CD8-positive, alpha-beta memory T cell (primary cell): Measurements from ENCODE around the gene PTP4A2. TPM values are rescaled to one million over a fixed set of nuclear protein-coding genes. Genes with fewer than 3 reads are reported as not detected.

ENCODE experiments used
- CTCF ChIA-PET: fragments of 350-600 bp; sonication (Branson Sonifier 250); formaldehyde crosslinking; loops from one replicate; lab custom pipeline; 2021; ENCODE audit warnings: antibody characterized with exemption; lab: Charles Lee
- POLR2A ChIA-PET: fragments of 350-600 bp; sonication (Branson Sonifier 250); formaldehyde crosslinking; loops from one replicate; lab custom pipeline; 2021; ENCODE audit warnings: antibody characterized with exemption; lab: Charles Lee
- DNase-seq, 5 donors: peaks; one replicate each; pipeline versions ENCODE4 v3.0.0 to v3.0.0-alpha.2; 2020 to 2022; ENCODE audit warnings: mixed read lengths in 1 of 5
- H3K27ac ChIP-seq: one replicate; pipeline ENCODE4 v1.7.0; 2013; ENCODE audit warnings: low read depth, mild to moderate bottlenecking, low read length, moderate library complexity
- H3K27me3 ChIP-seq: 2 replicates; pipeline ENCODE4 v1.7.0; 2013; ENCODE audit warnings: low read length, mild to moderate bottlenecking; ENCODE audit not compliant: insufficient read depth, poor library complexity, severe bottlenecking
- H3K36me3 ChIP-seq: 2 replicates; pipeline ENCODE4 v1.7.0; 2013; ENCODE audit warnings: mild to moderate bottlenecking, low read length, moderate library complexity; ENCODE audit not compliant: insufficient read depth
- H3K4me1 ChIP-seq: 2 replicates; pipeline ENCODE4 v1.7.0; 2013; ENCODE audit warnings: mild to moderate bottlenecking, low read length, moderate library complexity; ENCODE audit not compliant: insufficient read depth
- H3K4me3 ChIP-seq: 2 replicates; pipeline ENCODE4 v1.7.0; 2013; ENCODE audit warnings: mild to moderate bottlenecking, low read length
- H3K9me3 ChIP-seq: 2 replicates; pipeline ENCODE4 v1.7.0; 2013; ENCODE audit warnings: mild to moderate bottlenecking, low read length
- H3K27ac Mint-ChIP-seq, 8 donors: one replicate each; pipeline ENCODE4 v1.8.0; 2020 to 2021; ENCODE audit warnings: mixed read lengths in 8 of 8, mild to moderate bottlenecking in 6 of 8, inconsistent platforms in 3 of 8, moderate library complexity in 3 of 8
- H3K27me3 Mint-ChIP-seq, 2 donors: one replicate each; pipeline ENCODE4 v1.8.0; 2020 to 2021; ENCODE audit warnings: mixed read lengths in 2 of 2, mild to moderate bottlenecking in 1 of 2, moderate library complexity in 1 of 2
- H3K36me3 Mint-ChIP-seq, 3 donors: one replicate each; pipeline ENCODE4 v1.8.0; 2020 to 2021; ENCODE audit warnings: mixed read lengths in 3 of 3, inconsistent platforms in 1 of 3, mild to moderate bottlenecking in 1 of 3
- H3K4me1 Mint-ChIP-seq, 3 donors: one replicate each; pipeline ENCODE4 v1.8.0; 2020 to 2021; ENCODE audit warnings: mixed read lengths in 3 of 3, inconsistent platforms in 1 of 3, mild to moderate bottlenecking in 1 of 3
- H3K4me3 Mint-ChIP-seq, 7 donors: one replicate each; pipeline ENCODE4 v1.8.0; 2020 to 2021; ENCODE audit warnings: mixed read lengths in 7 of 7, mild to moderate bottlenecking in 6 of 7, moderate library complexity in 4 of 7, inconsistent platforms in 2 of 7
- H3K9me3 Mint-ChIP-seq, 5 donors: one replicate each; pipeline ENCODE4 v1.8.0; 2020 to 2022; ENCODE audit warnings: mixed read lengths in 5 of 5, mild to moderate bottlenecking in 3 of 5, moderate library complexity in 2 of 5, inconsistent platforms in 1 of 5
- polyA plus RNA-seq: library from polyadenylated mRNA; unstranded; fragments of 300-500 nt; fragmentation: Illumina TruSeq; gene quantifications from one replicate; pipeline ENCODE4 v1.2.3, GENCODE V29; 2021
- total RNA-seq, 2 experiments: library from RNA; stranded (reverse); gene quantifications; one replicate each; pipeline ENCODE4 v1.2.3, GENCODE V29; 2021

Gene PTP4A2
- total and polyA plus RNA-seq, 3 experiments from 2014 or later: 339 to 598 (median 368) TPM

DNA sequence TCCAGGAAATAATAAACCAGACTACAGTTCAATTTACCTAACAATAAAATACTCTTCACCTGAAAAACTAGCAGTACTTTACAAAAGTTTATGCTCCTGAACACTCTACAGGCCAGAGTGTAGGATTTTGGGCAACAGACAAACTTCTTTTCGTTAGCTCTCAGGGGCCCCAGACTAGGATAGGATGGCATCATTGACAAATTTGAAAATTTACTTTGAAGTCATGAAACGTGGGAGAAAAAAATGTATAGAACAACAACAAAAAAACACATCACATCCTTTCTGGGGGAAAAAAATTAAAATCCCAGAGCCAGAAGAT is 1.2 kb downstream of the PTP4A2 start:
- H3K9me3 ChIP-seq: no peaks in the 10 kb centered on the region
- peaks cover 77% of the 10 kb centered on the region for H3K4me1 ChIP-seq
- H3K27me3 ChIP-seq: no peaks in the 10 kb centered on the region
- peak overlapping the region; percentile 86 to 100 (median 97) for H3K4me3 Mint-ChIP-seq
- peak overlapping the region; percentile 83 for H3K4me3 ChIP-seq
- H3K27me3 Mint-ChIP-seq: no peaks in the 10 kb centered on the region
- DNase-seq: no peak
- H3K9me3 Mint-ChIP-seq: no peaks in the 10 kb centered on the region
- H3K36me3 ChIP-seq: no peaks in the 10 kb centered on the region
- peaks cover 75 to 79% (median 76%) of the 10 kb centered on the region in 3 donors for H3K4me1 Mint-ChIP-seq
- ChIA-PET POLR2A (interaction anchor here (1.0 to 4.5 kb wide), 3 partner anchors 11 to 27 kb away, joined by 11 to 35 read pairs (median 11); no protein-coding TSS in a partner anchor), CTCF (interaction anchor here (1.2 to 5.2 kb wide), 2 partner anchors 14 to 16 kb away, joined by 3 to 21 read pairs; no protein-coding TSS in a partner anchor)
- peak overlapping the region; percentile 77 for H3K27ac ChIP-seq
- H3K27ac Mint-ChIP-seq: peak overlapping the region; percentile 81 to 99 (median 93)
- H3K36me3 Mint-ChIP-seq: peaks cover 4 to 29% (median 5%) of the 10 kb centered on the region in 3 donors

- H3K9me3 ChIP-seq: no peaks in the 10 kb centered on the region
- H3K4me3 Mint-ChIP-seq: peak overlapping the region; percentile 86 to 100 (median 97)
- H3K4me1 ChIP-seq: peaks cover 77% of the 10 kb centered on the region
- peak overlapping the region; percentile 83 for H3K4me3 ChIP-seq
- POLR2A ChIA-PET: interaction anchor here (2.3 to 4.4 kb wide), 2 partner anchors 8 to 14 kb away, joined by 13 to 22 read pairs; no protein-coding TSS in a partner anchor
- no peak for DNase-seq
- no peaks in the 10 kb centered on the region for H3K27me3 ChIP-seq
- peak overlapping the region; percentile 81 to 99 (median 93) for H3K27ac Mint-ChIP-seq
- no peaks in the 10 kb centered on the region for H3K36me3 ChIP-seq
- CTCF ChIA-PET: interaction anchor here (1.0 to 5.2 kb wide), 4 partner anchors 8 to 23 kb away, joined by 3 to 21 read pairs (median 12); no protein-coding TSS in a partner anchor
- no peaks in the 10 kb centered on the region for H3K27me3 Mint-ChIP-seq
- H3K9me3 Mint-ChIP-seq: no peaks in the 10 kb centered on the region
- H3K4me1 Mint-ChIP-seq: peaks cover 80 to 81% (median 81%) of the 10 kb centered on the region in 3 donors
- H3K27ac ChIP-seq: peak overlapping the region; percentile 77
- H3K36me3 Mint-ChIP-seq: peaks cover 4 to 32% (median 5%) of the 10 kb centered on the region in 3 donors
Observed at GRCh38 chr1:31936278-31936980, 1.7 kb downstream of the PTP4A2 start.

DNA sequence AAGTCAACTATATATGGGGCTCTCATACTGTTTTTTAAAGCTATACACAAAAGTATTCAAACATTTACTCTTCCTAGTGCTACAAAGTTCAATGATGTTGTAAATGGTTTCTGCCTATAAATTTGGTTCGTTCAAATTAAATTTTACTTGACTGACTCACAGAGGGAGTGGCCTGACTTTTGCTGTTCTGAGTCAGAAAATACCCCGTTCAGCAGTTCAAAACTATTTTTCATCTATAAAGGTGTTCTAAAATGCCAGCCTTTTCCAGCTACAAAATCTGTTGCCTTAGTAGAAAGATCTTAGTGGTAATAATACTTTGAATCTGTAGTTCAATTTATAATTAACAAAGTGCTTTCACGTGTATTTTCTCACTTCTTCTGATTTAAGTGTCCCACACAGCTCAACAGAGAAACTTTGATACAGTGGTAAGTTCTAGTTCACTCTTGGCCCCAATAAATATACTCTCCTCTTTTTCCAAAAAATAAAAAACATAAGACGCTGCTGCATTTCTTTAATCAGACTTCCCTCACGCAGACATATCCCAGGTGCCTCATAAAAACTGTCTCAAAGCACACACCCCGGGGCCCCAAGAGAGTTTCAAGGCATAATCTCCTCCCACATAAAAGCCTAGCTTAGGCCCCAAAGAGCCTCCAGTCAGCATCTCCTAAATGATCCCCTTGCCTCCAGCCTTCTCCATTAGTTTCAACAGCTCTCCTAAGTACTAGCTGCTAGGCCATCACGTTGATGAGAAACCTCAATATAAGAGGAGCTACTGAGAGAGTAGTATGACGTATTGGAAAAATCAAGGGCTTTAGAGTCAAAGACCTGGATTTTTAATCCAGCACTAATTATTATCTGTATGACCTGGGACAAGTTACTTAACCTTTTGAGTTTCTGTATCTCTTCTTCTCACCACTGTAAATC is 3.2 kb downstream of the PTP4A2 start:
- Histone ChIP-seq H3K4me3 (peak overlapping the region; percentile 83), H3K4me1 (peaks cover 80% of the 10 kb centered on the region), H3K27ac (peak overlapping the region; percentile 52), H3K36me3 (no peaks in the 10 kb centered on the region), H3K27me3 (no peaks in the 10 kb centered on the region), H3K9me3 (no peaks in the 10 kb centered on the region)
- H3K4me1 Mint-ChIP-seq: peaks cover 80 to 84% (median 81%) of the 10 kb centered on the region in 3 donors
- no peaks in the 10 kb centered on the region for H3K9me3 Mint-ChIP-seq
- no peaks in the 10 kb centered on the region for H3K27me3 Mint-ChIP-seq
- ChIA-PET CTCF (interaction anchor here (0.7 to 3.7 kb wide), 9 partner anchors 9 to 172 kb away, joined by 3 to 22 read pairs (median 5); no protein-coding TSS in a partner anchor), POLR2A (interaction anchor here (0.6 to 4.4 kb wide), 11 partner anchors 9 to 173 kb away, joined by 3 to 22 read pairs (median 5); partner anchors contain the start of gene KPNA6)
- peaks cover 4 to 32% (median 7%) of the 10 kb centered on the region in 3 donors for H3K36me3 Mint-ChIP-seq
- H3K27ac Mint-ChIP-seq: peak overlapping the region; percentile 81 to 99 (median 93)
- no peak for DNase-seq
- H3K4me3 Mint-ChIP-seq: peak overlapping the region; percentile 86 to 100 (median 97)

DNA sequence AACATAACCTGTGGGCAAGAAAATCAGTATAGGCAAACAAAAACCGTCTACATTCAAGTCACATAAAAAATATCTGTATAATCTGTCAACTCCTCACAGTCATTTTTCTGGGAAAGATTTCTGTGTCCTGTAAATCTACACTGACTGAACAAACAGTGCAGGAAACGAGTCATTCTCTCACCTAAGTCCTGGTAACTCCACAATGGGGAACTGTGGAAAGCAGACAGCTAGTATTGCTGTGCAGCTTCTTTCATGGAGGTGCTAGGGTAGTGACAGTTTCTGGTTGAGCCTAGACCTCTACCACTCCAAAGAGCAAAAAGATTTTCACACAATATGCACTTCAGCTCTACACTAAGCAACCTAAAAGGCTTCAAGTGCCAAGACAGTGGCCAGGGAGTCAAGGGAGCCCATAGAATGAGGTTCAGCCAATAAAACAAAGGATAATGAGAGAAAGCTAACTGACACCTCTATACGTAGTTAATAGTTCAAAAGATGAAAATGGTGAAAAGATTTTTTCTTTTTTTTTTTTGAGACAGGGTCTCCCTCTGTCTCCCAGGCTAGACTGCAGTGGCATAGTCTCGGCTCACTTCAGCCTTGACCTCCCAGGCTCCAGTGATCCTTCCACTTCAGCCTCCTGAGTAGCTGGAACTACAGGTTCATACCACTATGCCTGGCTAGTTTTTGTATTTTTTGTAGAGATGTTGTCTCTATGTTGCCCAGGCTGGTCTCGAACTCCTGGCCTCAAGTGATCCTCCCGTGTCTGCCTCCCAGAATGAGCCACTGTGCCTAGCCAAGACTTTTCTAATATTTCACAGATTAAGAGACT is 5.5 kb downstream of the PTP4A2 start:
- peaks cover 81 to 92% (median 86%) of the 10 kb centered on the region in 3 donors for H3K4me1 Mint-ChIP-seq
- no peaks in the 10 kb centered on the region for H3K9me3 Mint-ChIP-seq
- H3K4me1 ChIP-seq: peaks cover 83% of the 10 kb centered on the region
- ChIA-PET POLR2A (interaction anchor here (0.8 to 4.4 kb wide), 5 partner anchors 12 to 101 kb away, joined by 3 to 22 read pairs (median 4); partner anchors contain the start of gene KHDRBS1), CTCF (interaction anchor here (0.5 to 3.7 kb wide), 6 partner anchors 10 to 176 kb away, joined by 3 to 22 read pairs (median 4); no protein-coding TSS in a partner anchor)
- H3K27ac Mint-ChIP-seq: peak overlapping the region; percentile 68 to 99 (median 94)
- H3K9me3 ChIP-seq: no peaks in the 10 kb centered on the region
- H3K4me3 ChIP-seq: peak overlapping the region; percentile 16
- H3K36me3 ChIP-seq: no peaks in the 10 kb centered on the region
- peak overlapping the region; percentile 20 for H3K27ac ChIP-seq
- no peaks in the 10 kb centered on the region for H3K27me3 ChIP-seq
- peak overlapping the region; percentile 86 to 100 (median 97) for H3K4me3 Mint-ChIP-seq
- H3K27me3 Mint-ChIP-seq: no peaks in the 10 kb centered on the region
- peaks cover 4 to 35% (median 7%) of the 10 kb centered on the region in 3 donors for H3K36me3 Mint-ChIP-seq
- DNase-seq: no peak

DNA sequence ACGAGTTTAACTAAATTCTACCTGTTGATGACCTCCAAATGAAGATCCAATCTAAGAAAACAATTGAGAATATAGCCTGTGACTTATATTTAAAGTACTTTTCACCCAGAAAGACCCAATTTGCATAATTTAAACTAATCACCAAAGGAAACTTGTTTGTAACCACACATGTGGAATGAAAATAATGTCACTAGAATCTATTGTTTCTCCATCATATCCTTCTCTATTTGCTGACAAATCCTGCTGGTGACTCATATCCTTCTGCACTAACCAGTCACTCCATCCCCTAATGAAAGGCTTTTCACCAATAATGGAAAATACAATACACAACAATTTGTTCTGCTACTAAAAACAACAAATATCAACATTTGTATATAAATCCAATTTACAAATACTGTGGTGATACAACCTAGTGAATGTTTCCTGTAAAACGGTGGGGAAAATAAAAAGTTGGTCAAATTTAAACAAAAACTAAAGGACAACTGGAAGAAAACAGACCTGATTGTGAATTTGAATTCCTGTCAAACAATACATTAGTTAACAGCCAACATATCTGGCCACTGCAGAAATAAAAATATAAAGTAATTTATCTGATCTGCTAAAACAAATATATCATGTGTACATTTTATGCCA is 6.5 kb downstream of the PTP4A2 start:
- no peaks in the 10 kb centered on the region for H3K36me3 ChIP-seq
- H3K4me1 ChIP-seq: peaks cover 93% of the 10 kb centered on the region
- H3K36me3 Mint-ChIP-seq: peaks cover 4 to 28% (median 7%) of the 10 kb centered on the region in 3 donors

GRCh38 chr1:31930836-31931592 is 7.2 kb downstream of the PTP4A2 start:
- CTCF ChIA-PET: interaction anchor here (0.9 to 1.4 kb wide), 4 partner anchors 9 to 83 kb away, joined by 3 to 4 read pairs (median 4); no protein-coding TSS in a partner anchor
- Mint-ChIP-seq H3K27me3 (no peaks in the 10 kb centered on the region), H3K27ac (peak overlapping the region; percentile 68 to 99 (median 90)), H3K4me3 (peak overlapping the region; percentile 86 to 100 (median 97)), H3K36me3 (peaks cover 0 to 24% (median 7%) of the 10 kb centered on the region in 3 donors), H3K4me1 (peaks cover 85 to 99% (median 95%) of the 10 kb centered on the region in 3 donors), H3K9me3 (no peaks in the 10 kb centered on the region)
- H3K4me1 ChIP-seq: peaks cover 96% of the 10 kb centered on the region
- peak overlapping the region; percentile 20 for H3K27ac ChIP-seq
- H3K36me3 ChIP-seq: no peaks in the 10 kb centered on the region
- no peak for DNase-seq
- H3K27me3 ChIP-seq: no peaks in the 10 kb centered on the region
- peak overlapping the region; percentile 50 for H3K4me3 ChIP-seq
- POLR2A ChIA-PET: interaction anchor here (1.3 kb wide), 1 partner anchor 9 kb away, joined by 3 read pairs; no protein-coding TSS in a partner anchor
- H3K9me3 ChIP-seq: no peaks in the 10 kb centered on the region

More for the DNA sequence above, 6.5 kb downstream of the PTP4A2 start:
- Histone ChIP-seq H3K4me3 (peak overlapping the region; percentile 50), H3K9me3 (no peaks in the 10 kb centered on the region), H3K27me3 (no peaks in the 10 kb centered on the region), H3K27ac (peak overlapping the region; percentile 20)
- no peaks in the 10 kb centered on the region for H3K27me3 Mint-ChIP-seq
- peaks cover 85 to 99% (median 95%) of the 10 kb centered on the region in 3 donors for H3K4me1 Mint-ChIP-seq
- no peaks in the 10 kb centered on the region for H3K9me3 Mint-ChIP-seq
- peak overlapping the region; percentile 86 to 100 (median 97) for H3K4me3 Mint-ChIP-seq
- ChIA-PET POLR2A (interaction anchor here (1.3 to 4.4 kb wide), 2 partner anchors 9 to 13 kb away, joined by 3 to 22 read pairs; no protein-coding TSS in a partner anchor), CTCF (interaction anchor here (0.5 to 1.4 kb wide), 4 partner anchors 8 to 32 kb away, joined by 3 to 4 read pairs (median 4); no protein-coding TSS in a partner anchor)
- no peak for DNase-seq
- H3K27ac Mint-ChIP-seq: peak overlapping the region; percentile 68 to 99 (median 94)
